H9 (cell line): ENCODE measurements around the gene TTLL4. TPM values are rescaled to one million over a fixed set of nuclear protein-coding genes. Genes with fewer than 3 reads are reported as not detected.

Source experiments
- DNase-seq: peaks from one replicate; pipeline ENCODE4 v3.0.0-alpha.2; 2017
- H2AFZ ChIP-seq: one replicate; pipeline ENCODE4 v1.6.1; 2013; ENCODE audit warnings: mild to moderate bottlenecking, low read length, control low read depth, moderate library complexity
- H2AK5ac ChIP-seq: 2 replicates; pipeline ENCODE4 v1.6.1; 2013; ENCODE audit warnings: low read length, control low read depth, mixed read lengths; ENCODE audit not compliant: insufficient read length
- H2BK120ac ChIP-seq: one replicate; pipeline ENCODE4 v1.6.1; 2013; ENCODE audit warnings: low read depth, mild to moderate bottlenecking, low read length, control low read depth, inconsistent platforms; ENCODE audit not compliant: poor library complexity, severe bottlenecking
- H2BK12ac ChIP-seq: 2 replicates; pipeline ENCODE4 v1.6.1; 2013; ENCODE audit warnings: low read length, control low read depth, mixed read lengths, low read depth; ENCODE audit not compliant: insufficient read length
- H2BK15ac ChIP-seq: 2 replicates; pipeline ENCODE4 v1.6.1; 2013; ENCODE audit warnings: low read depth, low read length, control low read depth
- H2BK20ac ChIP-seq: one replicate; pipeline ENCODE4 v1.6.1; 2013; ENCODE audit warnings: low read depth, mild to moderate bottlenecking, low read length, control low read depth, inconsistent platforms; ENCODE audit not compliant: poor library complexity, severe bottlenecking
- H2BK5ac ChIP-seq: 2 replicates; pipeline ENCODE4 v1.6.1; 2013; ENCODE audit warnings: low read length, control low read depth, mixed read lengths; ENCODE audit not compliant: insufficient read length
- H3K14ac ChIP-seq: 2 replicates; pipeline ENCODE4 v1.6.1; 2013; ENCODE audit warnings: low read length, control low read depth; ENCODE audit not compliant: insufficient read depth
- H3K18ac ChIP-seq: 2 replicates; pipeline ENCODE4 v1.6.1; 2013; ENCODE audit warnings: low read depth, mild to moderate bottlenecking, mixed read lengths, low read length, control low read depth; ENCODE audit not compliant: insufficient read length
- H3K23ac ChIP-seq: 2 replicates; pipeline ENCODE4 v1.6.1; 2013; ENCODE audit warnings: low read length, control low read depth, mixed read lengths, low read depth; ENCODE audit not compliant: insufficient read length
- H3K23me2 ChIP-seq: 2 replicates; pipeline ENCODE4 v1.6.1; 2013; ENCODE audit warnings: low read depth, mild to moderate bottlenecking, mixed read lengths, low read length, control low read depth; ENCODE audit not compliant: insufficient read length, poor library complexity, severe bottlenecking
- H3K27ac ChIP-seq: 2 replicates; pipeline ENCODE4 v1.5.1; 2013; ENCODE audit warnings: low read length, control low read depth, mixed read lengths, low read depth; ENCODE audit not compliant: insufficient read length
- H3K27me3 ChIP-seq: 2 replicates; pipeline ENCODE4 v1.6.1; 2013; ENCODE audit warnings: low read length, control low read depth, inconsistent platforms; ENCODE audit not compliant: insufficient read depth
- H3K4ac ChIP-seq: 2 replicates; pipeline ENCODE4 v1.6.1; 2013; ENCODE audit warnings: low read depth, mild to moderate bottlenecking, control low read depth, inconsistent platforms, low read length, moderate library complexity
- H3K4me1 ChIP-seq: 2 replicates; pipeline ENCODE4 v1.6.1; 2013; ENCODE audit warnings: low read length, control low read depth, inconsistent platforms; ENCODE audit not compliant: insufficient read depth
- H3K4me2 ChIP-seq: 2 replicates; pipeline ENCODE4 v1.6.1; 2013; ENCODE audit warnings: low read length, control low read depth, mixed read lengths; ENCODE audit not compliant: insufficient read length, insufficient read depth
- H3K56ac ChIP-seq: 2 replicates; pipeline ENCODE4 v1.6.1; 2013; ENCODE audit warnings: low read depth, mild to moderate bottlenecking, mixed read lengths, low read length, control low read depth; ENCODE audit not compliant: insufficient read length
- H3K79me1 ChIP-seq: 2 replicates; pipeline ENCODE4 v1.6.1; 2013; ENCODE audit warnings: low read depth, mild to moderate bottlenecking, moderate library complexity, low read length, control low read depth, inconsistent platforms; ENCODE audit not compliant: insufficient read depth, poor library complexity, severe bottlenecking
- H3K79me2 ChIP-seq: 2 replicates; pipeline ENCODE4 v1.6.1; 2013; ENCODE audit warnings: low read length, control low read depth, inconsistent platforms; ENCODE audit not compliant: insufficient read depth
- H3K9ac ChIP-seq: 2 replicates; pipeline ENCODE4 v1.6.1; 2013; ENCODE audit warnings: low read length, control low read depth, mixed read lengths; ENCODE audit not compliant: insufficient read length; ENCODE audit errors: extremely low read depth
- H3K9me3 ChIP-seq: one replicate; pipeline ENCODE4 v1.6.1; 2013; ENCODE audit warnings: low read depth, low read length, inconsistent platforms; ENCODE audit not compliant: control insufficient read depth
- H3T11ph ChIP-seq: one replicate; pipeline ENCODE4 v1.6.1; 2013; ENCODE audit warnings: mild to moderate bottlenecking, low read length, control low read depth, inconsistent platforms
- H4K20me1 ChIP-seq: one replicate; pipeline ENCODE4 v1.6.1; 2013; ENCODE audit not compliant: control insufficient read depth, insufficient read length, insufficient read depth
- H4K5ac ChIP-seq: 2 replicates; pipeline ENCODE4 v1.6.1; 2013; ENCODE audit warnings: low read depth, mild to moderate bottlenecking, mixed read lengths, low read length, control low read depth; ENCODE audit not compliant: insufficient read length
- H4K8ac ChIP-seq: replicated peaks from 2 replicates; pipeline ENCODE4 v1.6.1; 2013; ENCODE audit warnings: low read length, control low read depth, mixed read lengths, low read depth; ENCODE audit not compliant: insufficient read length
- H4K91ac ChIP-seq: 2 replicates; pipeline ENCODE4 v1.6.1; 2013; ENCODE audit warnings: low read depth, mild to moderate bottlenecking, moderate library complexity, mixed read lengths, low read length, control low read depth; ENCODE audit not compliant: insufficient read length
- H3K27ac Mint-ChIP-seq, 3 experiments: 2 replicates in 2 of 3; 3 replicates in 1 of 3; pipeline ENCODE4 v1.8.0; 2020 to 2021; ENCODE audit warnings: mixed read lengths in 3 of 3, mild to moderate bottlenecking in 1 of 3, moderate library complexity in 1 of 3
- H3K27me3 Mint-ChIP-seq: 2 replicates; pipeline ENCODE4 v1.8.0; 2021; ENCODE audit warnings: low read depth, mild to moderate bottlenecking, moderate library complexity, mixed read lengths
- H3K36me3 Mint-ChIP-seq, 3 experiments: 2 replicates in 2 of 3; 3 replicates in 1 of 3; pipeline ENCODE4 v1.8.0; 2020 to 2021; ENCODE audit warnings: low read depth in 3 of 3, mixed read lengths in 3 of 3; ENCODE audit not compliant: insufficient read depth in 1 of 3
- H3K4me1 Mint-ChIP-seq, 2 experiments: 2 replicates each; pipeline ENCODE4 v1.8.0; 2020; ENCODE audit warnings: mixed read lengths in 2 of 2
- H3K4me3 Mint-ChIP-seq, 2 experiments: 2 replicates in 1 of 2; 3 replicates in 1 of 2; pipeline ENCODE4 v1.8.0; 2020 to 2021; ENCODE audit warnings: mild to moderate bottlenecking in 2 of 2, mixed read lengths in 2 of 2, moderate library complexity in 1 of 2
- H3K9me3 Mint-ChIP-seq, 2 experiments: 2 replicates in 1 of 2; 3 replicates in 1 of 2; pipeline ENCODE4 v1.8.0; 2020; ENCODE audit warnings: mild to moderate bottlenecking in 2 of 2, mixed read lengths in 2 of 2, moderate library complexity in 1 of 2
- WGBS: extraction: QIAGEN DNeasy Blood & Tissue Kit; methylation state at CpG from one replicate; pipeline ENCODE4 v1.1.7; 2013; ENCODE audit warnings: missing lambda C conversion rate, low lambda C conversion rate, mixed read lengths; ENCODE audit not compliant: insufficient read length; ENCODE audit errors: extremely low coverage; 5-methylcytosine and 5-hydroxymethylcytosine counted together
- total RNA-seq: library from RNA; stranded (reverse); gene quantifications from 2 replicates; pipeline ENCODE4 v1.2.1, GENCODE V29; 2021
- TF ChIP-seq, protein P1 (sequence below): fragments of 200-600 bp; sonication (generic); conservative IDR thresholded peaks from 3 replicates; pipeline ENCODE4 v1.8.0; 2021; ENCODE audit warnings: antibody characterized with exemption, mild to moderate bottlenecking

Gene TTLL4
- total RNA-seq, 1 experiment from 2014 or later = 96.4 TPM

- no peak overlapping the region for H4K5ac ChIP-seq
- no peak overlapping the region for H3K4me2 ChIP-seq
- no peak overlapping the region for H3K18ac ChIP-seq
- Mint-ChIP-seq H3K36me3 (peaks cover 17 to 59% (median 25%) of the 10 kb centered on the region in 3 experiments; a peak in 6 of 7 replicates), H3K9me3 (no peaks in the 10 kb centered on the region), H3K4me3 (no peak overlapping the region), H3K27me3 (no peaks in the 10 kb centered on the region), H3K27ac (peak overlapping the region in 2 of 3 experiments; percentile 46 to 60; a peak in 2 of 7 replicates), H3K4me1 (peaks cover 19 to 23% of the 10 kb centered on the region in 2 experiments)
- no peaks in the 10 kb centered on the region for H3K23me2 ChIP-seq
- no peak overlapping the region for H3K56ac ChIP-seq
- H3K4me1 ChIP-seq = peaks cover 11% of the 10 kb centered on the region
- no peak overlapping the region for H2AFZ ChIP-seq
- no peak overlapping the region for H3K23ac ChIP-seq
- H2BK15ac ChIP-seq = no peak overlapping the region
- no peak overlapping the region for H2BK120ac ChIP-seq
- no peak overlapping the region for H3K4ac ChIP-seq
- no peaks in the 10 kb centered on the region for H4K20me1 ChIP-seq
- H2AK5ac ChIP-seq = no peak overlapping the region
- no peaks in the 10 kb centered on the region for H3K9me3 ChIP-seq
- H3K79me2 ChIP-seq = peaks cover 12% of the 10 kb centered on the region; the same call in 1 of the 2 replicates
- H3K14ac ChIP-seq = no peak overlapping the region
- H2BK12ac ChIP-seq = no peak overlapping the region
- no peak overlapping the region for H3T11ph ChIP-seq
- H3K27me3 ChIP-seq = no peaks in the 10 kb centered on the region
- H2BK20ac ChIP-seq = no peak overlapping the region
- H2BK5ac ChIP-seq = no peak overlapping the region
- H3K9ac ChIP-seq = no peak overlapping the region
- no peak overlapping the region for H4K91ac ChIP-seq
- H4K8ac ChIP-seq = no peak overlapping the region
- no peak for DNase-seq
- H3K79me1 ChIP-seq = peaks cover 5% of the 10 kb centered on the region
- no peak overlapping the region for H3K27ac ChIP-seq
- TF ChIP-seq, protein P1, sequence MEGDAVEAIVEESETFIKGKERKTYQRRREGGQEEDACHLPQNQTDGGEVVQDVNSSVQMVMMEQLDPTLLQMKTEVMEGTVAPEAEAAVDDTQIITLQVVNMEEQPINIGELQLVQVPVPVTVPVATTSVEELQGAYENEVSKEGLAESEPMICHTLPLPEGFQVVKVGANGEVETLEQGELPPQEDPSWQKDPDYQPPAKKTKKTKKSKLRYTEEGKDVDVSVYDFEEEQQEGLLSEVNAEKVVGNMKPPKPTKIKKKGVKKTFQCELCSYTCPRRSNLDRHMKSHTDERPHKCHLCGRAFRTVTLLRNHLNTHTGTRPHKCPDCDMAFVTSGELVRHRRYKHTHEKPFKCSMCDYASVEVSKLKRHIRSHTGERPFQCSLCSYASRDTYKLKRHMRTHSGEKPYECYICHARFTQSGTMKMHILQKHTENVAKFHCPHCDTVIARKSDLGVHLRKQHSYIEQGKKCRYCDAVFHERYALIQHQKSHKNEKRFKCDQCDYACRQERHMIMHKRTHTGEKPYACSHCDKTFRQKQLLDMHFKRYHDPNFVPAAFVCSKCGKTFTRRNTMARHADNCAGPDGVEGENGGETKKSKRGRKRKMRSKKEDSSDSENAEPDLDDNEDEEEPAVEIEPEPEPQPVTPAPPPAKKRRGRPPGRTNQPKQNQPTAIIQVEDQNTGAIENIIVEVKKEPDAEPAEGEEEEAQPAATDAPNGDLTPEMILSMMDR = no peak
- whole genome bisulfite sequencing = no CpG with 5 or more reads among the region's 2 CpGs
Measured at GRCh38 chr2:218736531-218736930, 25.9 kb downstream of the TTLL4 start.
